GM23338 (cell line): ENCODE measurements around the gene AFF3.

ENCODE experiments used
- CTCF ChIP-seq, 2 experiments: fragments of 200-600 bp in 1 of 2; sonication (generic) in 1 of 2; conservative IDR thresholded peaks; 2 replicates each; pipeline versions ENCODE4 v1.5.1 to v1.6.1; 2016 to 2017; ENCODE audit warnings: antibody characterized with exemption in 2 of 2, low read depth in 2 of 2, mild to moderate bottlenecking in 2 of 2, moderate library complexity in 1 of 2
- EZH2 ChIP-seq: fragments of 200-600 bp; sonication (generic); IDR thresholded peaks from one replicate; pipeline ENCODE4 v1.8.0; 2017; ENCODE audit warnings: antibody characterized with exemption, mild to moderate bottlenecking, low read depth; ENCODE audit not compliant: unreplicated experiment
- ZNF331 ChIP-seq: fragments of 250-450 bp; sonication (Bioruptor Pico); IDR thresholded peaks from 2 replicates; pipeline ENCODE4 v1.5.0; 2020; ENCODE audit warnings: low read depth, mild to moderate bottlenecking, moderate library complexity

DNA sequence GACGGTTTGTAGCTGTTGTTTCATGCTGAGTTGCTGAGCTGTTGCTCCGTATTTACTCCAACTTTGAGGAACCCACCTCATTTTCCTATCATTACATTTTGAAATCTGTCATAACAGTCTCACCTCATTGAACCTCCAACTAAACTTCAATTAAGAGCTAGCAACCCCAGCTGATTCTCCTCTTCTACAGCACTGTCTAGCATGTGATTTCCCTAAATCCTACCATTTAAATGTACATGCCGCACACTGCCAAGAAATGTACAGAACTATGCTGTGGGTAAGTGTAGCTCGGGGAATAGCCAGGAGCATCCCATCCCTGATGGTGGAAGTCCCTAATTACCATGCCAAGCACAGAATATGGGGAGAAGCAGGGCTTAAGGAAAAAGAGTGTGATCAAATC lies 299.9 kb downstream of the AFF3 start:
- no peak for TF ChIP-seq ZNF331
- TF ChIP-seq CTCF (conservative IDR thresholded peaks at IDR 0.05; ENCODE audit: low read depth in 2 of 2), result no peak
- TF ChIP-seq EZH2, result no peak
